Eye (tissue), 1 donor: Measurements from ENCODE around the gene SELENOS.
A peak's percentile ranks its signal among the peaks of the same experiment; 100 is the strongest.

ENCODE experiments used
- DNase-seq: peaks from one replicate; pipeline ENCODE4 v3.0.0-alpha.2; 2015

SELENOS gene

DNA sequence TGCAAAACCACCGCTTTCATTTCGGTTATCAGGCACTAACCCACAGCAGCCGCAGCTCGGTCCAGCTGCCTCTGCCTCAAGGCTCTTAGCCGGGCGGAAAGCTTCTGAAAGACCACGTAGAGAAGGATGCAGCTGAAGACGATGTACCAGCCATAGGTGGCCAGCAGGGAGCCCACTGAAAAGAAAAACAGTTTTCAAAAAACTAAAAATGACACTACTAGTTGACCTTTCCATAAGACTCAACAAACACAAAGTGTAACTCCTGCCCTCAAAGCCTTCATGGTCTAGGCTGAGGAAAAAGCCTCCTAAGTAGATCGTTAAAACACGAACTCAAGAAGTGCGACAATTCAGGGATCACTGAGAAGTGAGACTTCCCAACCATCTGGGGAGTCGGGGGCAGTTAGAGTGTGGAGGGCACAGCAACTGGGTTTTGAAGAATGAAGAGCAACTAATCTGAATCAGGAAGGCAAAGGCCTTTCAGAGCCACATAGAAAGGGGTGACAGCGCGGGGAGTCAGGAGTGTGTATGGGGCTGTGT, 716 bp downstream of the SELENOS start:
- peak; percentile 43 for DNase-seq

DNA sequence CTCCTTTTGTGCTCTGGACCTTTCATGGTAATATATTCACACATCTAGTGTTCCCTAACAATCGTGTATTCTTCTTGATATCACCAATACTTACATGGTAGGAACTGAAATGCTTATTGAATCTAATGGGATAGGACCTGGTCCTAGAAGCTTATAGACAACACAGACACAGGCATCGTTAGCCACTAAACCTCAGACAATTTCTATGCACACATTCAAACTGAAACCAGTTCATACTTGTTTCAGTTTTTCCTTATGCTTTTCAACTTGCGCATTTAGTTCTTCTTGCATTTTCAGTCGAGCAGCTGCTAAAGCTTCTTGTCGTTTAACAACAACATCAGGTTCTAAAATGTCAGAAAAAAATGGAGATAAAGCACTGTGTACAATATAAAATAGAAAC, 2.3 kb downstream of the SELENOS start:
- DNase-seq: no peak

DNA sequence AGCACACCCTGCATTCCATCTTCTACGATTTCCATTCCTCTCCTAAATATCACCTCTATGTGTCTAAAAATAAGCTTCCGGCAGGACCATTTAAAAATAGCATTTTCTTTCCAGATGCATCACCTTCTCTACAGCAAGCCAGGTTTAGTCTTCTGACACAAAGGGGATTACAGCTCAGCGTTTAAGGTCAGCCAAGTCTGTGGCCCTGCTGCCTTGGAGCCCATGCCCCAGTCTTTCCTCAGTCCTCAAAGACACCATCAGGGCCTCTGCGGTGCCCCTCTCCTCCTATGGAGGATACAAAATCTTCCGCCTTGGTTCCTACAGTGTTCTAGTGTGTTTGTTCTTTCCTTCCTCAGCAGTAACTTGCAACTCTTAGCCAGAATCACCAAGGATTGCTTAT, 3.8 kb downstream of the SELENOS start:
- no peak for DNase-seq

DNA sequence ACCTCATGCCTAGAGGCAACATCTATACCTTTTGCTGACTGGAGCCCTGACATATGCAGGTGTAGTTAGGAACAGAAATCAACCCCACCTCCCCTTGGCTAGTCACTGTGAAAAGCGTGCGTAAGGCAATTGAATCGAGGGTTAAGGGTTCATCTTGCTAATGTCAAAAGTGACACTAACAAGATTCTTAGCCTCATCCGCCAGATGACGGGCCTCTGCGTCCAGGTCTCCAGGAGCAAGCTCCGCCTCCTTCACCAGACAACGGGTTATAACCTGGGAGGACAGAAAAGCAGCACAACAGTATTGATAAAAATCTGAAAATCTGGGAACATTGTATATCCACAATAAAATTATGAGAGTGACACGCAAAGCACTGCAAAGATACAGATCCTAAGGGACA, 4.7 kb downstream of the SELENOS start:
- DNase-seq: no peak

DNA sequence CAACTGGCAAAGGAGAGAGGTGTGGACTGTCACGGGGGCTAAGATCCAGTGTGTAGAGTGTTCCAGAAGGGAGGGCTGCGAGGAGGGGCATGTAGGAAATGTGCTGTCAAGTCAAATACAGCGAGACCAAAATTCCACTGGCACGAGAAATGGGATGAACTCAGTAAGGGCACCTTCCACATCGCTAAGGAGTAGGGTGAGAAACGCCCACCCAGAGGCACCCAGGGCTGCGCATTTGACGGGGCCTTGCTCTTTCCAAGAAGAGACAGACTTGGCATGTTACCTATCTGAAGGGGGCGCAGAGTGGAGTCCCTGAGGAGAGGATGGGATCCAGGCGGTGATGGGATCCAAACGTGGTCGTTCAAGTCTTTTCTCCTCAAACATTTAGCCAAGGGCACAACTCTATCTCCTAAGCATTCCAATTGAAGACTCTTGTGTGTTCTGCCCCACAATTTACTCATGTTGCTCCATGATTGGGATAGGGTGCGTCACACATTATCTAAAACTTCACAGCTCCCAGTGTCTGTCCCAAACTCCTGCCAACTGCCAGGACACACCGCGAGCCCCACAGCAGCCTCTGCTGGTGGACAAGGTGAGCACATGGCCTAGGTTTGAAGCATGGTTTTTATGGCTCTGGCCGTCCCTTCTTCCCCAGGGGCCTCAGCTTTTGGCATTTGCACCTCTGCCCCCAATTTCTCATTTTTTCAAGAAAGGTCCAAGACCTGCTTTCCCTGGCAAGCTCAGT, 7.6 kb downstream of the SELENOS start:
- DNase-seq: no peak

DNA sequence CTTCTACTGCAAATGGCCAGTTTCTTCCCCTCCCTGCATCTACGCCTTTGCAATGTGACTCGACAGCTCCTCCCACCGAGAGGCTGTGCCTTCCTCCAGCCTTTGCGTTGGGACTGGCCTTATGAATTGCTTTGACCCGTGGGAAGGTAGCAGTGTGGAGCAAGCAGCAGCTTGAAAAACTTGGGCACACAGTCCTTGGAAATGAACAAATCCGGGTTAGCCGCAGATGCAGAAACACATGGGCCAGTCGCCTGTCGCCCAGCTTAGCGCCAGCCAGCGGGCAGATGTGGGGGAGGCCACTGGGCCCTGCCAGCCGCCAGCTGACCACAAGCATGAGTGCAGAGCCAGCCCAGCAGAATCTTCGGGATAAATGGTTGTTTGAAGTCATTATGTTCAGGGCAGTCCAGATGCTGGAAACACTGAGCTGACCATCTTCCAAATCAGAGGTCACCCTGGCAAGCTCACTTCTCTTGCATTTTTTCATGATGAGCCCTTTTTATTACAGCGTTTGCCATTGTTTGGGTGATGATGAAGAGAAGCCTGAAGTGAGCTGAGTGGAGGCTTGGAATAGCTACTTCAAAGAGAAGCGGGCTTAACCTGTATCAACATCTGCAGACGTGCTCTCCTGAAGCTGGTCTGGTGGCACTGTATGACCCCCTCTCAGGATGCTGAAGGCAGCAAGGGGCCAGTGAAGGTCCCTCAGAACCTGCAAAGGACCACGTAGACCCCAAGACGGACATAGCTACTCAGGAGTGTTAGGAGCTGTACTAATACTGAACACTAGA, 9.8 kb downstream of the SELENOS start:
- no peak for DNase-seq

DNA sequence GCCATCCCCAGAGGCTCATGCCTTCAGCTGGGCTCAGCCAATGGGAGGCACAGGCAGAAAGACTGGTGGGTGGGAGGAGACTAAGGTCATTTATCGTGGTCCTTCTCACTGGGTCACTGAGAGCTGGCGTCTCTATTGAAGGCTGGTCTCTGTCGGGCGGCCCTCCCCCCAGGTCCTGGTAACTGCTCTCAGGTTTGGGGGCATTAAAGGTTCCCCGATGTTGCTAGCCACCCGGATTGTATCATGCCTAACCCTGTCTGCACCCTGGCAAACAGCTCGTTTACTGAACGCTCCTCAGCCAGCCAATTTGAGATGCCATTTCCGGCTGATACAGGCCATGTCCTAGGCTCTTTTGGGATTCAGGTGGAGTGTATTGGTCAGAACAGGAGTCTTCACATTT, 10.5 kb downstream of the SELENOS start:
- no peak for DNase-seq

DNA sequence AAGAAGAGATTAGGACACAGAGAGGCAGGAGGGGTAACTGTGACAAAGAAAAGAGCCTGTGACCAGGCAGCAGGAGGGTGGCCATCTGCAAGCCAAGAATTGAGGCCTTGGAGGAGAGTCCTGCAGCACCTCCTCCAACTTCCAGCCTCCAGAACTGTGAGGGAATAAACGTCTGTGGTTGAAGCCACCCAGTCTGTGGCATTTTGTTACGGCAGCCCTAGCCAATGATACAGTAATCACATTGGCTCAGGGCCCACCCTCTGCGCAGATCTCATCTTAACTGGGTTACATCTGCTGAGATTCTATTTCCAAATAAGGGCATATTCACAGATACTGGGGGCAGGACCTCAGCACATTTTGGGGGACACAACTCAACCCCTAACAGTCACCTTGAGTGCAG, 11.3 kb downstream of the SELENOS start:
- no peak for DNase-seq

DNA sequence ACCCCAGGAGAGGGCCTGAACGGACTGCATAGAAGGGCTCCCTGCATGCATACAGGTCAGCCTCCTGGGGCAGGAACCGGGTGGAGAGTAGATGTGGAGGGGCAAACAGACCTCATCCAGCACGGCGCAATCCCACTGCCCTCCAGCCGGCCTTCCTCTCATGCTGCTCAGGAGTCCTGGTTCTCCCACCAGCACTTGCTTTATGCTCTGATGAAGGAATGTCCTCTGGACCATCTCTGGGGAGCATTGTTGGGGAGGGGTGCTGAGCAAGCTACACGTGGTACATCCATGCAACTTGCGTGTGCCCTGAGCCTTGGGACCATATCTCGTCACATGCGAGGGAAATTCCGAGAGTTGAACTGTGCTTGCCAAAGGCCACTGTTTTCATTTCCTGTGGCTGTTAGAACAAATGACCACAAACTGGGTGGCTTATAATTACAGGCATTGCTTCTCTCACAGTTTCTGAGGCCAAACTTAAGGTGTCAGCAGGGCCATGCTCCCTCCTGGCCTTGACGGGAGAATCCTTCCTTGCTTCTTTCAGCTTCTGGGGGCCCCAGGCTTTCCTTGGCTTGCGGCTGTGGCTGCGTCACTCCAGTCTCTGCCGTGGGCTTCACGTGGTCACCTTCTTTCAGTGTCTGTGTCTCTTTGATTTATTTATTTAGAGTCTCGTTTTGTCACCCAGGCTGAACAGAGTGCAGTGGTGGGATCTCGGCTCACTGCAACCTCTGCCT, 12.2 kb downstream of the SELENOS start:
- DNase-seq: no peak

DNA sequence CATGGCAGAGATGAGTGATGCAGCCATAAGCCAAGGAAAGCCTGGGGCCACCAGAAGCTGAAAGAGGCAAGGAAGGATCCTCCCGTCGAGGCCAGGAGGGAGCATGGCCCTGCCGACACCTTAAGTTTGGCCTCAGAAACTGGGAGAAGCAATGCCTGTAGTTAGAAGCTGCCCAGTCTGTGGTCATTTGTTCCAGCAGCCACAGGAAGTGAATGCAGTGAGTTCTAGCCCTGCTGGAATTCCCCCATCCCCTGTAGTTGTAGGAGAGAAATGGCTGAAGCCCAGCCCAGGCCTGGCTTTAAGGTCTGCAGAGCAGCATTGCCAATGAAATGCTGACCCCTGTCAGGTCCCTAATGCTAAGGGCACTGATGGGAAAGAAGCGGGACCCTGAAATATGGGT, 13.3 kb downstream of the SELENOS start:
- no peak for DNase-seq

DNA sequence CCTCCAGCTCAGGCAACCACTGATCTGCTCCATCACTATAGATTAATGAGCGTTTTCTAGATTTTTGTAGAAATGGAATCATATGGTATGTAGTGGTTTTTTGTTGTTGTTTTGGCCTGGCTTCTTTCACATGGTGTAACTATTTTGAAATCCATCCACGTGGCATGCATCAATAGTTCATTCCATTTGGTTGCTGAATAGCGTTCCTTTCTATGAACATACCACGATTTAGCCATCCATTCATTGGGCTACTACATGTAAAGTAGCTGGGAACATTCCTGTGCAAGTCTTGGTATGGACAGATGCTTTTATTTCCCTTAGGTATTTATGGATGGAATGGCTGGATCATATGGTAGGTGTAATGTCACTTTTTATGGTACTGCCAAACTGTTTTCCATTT, 14.7 kb downstream of the SELENOS start:
- no peak for DNase-seq

DNA sequence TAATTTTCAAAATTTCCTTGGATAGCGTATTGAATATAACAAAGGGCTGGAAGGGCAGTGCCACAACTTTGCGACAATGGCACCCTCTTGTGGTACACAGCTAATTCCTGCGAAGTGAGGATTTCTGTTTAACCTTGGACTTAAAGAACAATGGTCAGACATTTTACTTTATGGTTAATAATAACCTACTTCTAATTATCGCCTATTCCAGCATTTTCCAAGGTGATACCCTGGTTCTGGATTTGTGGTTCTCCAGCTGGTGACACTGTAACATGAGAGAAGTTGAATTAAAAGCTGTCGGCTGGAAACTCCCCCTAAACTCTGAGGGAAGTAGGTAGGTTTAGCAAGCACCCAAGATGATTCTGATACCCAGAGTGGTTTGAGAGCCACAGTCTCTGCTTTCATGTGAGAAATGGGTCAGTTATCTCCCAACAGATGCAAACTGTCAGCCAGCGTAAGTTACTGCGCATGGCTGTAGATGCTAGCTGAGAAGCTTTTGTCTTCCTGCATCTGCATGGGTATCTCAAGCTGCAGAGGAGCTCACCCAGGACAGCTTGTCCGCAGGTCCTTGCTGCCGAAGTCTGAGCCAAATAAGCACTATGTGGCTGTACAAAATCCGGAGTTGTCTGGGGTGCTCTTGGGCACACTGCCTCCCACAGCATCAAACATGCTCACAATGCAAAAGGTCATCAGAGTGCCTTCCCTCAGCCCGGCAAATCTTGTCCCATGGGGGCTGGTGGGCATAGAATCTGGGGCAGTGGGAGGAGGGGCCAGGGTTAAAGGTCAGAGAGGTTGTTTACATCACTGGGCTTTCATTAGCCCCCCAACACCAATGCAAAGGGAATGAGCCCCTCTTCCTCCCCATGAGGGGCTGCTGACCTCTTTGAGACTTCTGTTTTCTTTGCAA, 18.8 kb downstream of the SELENOS start:
- peak; percentile 92 for DNase-seq

DNA sequence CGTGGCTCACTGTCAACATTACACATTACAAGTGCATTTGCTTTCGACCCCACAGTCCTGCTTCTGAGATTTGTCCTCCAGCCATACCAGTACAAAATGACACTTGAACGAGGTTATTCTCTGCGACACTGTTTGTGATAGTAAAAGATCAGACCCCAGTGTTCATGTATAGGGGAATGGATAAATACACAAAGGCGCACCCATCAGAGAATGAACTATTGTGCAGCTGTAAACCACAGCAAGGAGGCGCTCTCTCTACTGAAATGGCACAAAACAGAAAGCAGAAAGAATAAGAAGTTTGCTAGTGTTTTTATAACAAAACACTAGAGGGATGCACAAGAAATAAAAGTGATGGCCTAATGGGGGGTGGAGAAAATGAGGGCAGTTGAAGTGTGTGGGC, 20.5 kb downstream of the SELENOS start:
- no peak for DNase-seq

DNA sequence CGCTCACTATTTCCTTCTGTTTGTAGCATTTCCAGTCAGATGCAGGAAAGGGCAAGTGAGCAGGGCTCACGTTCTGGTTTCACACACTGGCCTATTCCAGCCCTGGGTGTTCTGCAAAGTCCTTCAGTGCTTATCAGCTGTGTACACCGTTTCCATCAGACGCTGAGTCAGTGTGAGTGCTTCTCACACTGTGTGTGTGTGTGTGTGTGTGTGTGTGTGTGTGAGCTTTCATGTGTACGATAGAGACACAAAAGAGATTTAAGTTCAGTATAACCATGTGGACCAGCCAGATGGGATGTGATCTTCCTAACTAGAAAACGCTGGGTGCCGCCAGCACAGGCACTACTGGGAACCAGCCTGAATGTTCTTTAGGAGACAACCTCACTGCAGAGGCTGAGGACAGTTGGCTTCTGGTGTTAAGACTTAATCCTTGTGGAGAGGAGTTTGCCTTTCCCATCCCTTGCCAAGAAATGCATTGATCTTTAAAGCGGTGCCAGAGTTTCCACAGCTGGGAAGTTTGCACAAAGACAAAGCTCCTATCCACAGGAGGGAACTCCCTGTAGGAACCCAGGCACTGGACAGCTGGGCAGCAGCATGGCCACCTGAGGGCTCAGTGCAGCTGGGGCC, 21.6 kb downstream of the SELENOS start:
- peak; percentile 53 for DNase-seq

DNA sequence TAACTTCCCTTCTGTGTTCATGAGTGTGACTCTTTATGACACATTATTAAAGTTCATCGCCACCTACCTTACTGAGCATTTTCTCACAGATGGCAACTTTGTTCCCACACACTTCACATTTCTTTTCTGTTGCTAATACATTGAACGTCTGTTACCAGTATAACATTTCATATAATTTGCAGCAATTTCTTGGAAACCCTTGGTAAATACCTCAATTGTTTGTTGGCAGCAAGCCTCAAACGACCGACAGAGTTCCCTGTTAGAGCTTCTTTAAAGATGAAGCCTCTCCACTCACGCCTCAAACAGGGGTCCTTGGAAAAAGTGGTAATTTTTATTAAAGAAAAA, 22.3 kb downstream of the SELENOS start:
- DNase-seq: no peak

DNA sequence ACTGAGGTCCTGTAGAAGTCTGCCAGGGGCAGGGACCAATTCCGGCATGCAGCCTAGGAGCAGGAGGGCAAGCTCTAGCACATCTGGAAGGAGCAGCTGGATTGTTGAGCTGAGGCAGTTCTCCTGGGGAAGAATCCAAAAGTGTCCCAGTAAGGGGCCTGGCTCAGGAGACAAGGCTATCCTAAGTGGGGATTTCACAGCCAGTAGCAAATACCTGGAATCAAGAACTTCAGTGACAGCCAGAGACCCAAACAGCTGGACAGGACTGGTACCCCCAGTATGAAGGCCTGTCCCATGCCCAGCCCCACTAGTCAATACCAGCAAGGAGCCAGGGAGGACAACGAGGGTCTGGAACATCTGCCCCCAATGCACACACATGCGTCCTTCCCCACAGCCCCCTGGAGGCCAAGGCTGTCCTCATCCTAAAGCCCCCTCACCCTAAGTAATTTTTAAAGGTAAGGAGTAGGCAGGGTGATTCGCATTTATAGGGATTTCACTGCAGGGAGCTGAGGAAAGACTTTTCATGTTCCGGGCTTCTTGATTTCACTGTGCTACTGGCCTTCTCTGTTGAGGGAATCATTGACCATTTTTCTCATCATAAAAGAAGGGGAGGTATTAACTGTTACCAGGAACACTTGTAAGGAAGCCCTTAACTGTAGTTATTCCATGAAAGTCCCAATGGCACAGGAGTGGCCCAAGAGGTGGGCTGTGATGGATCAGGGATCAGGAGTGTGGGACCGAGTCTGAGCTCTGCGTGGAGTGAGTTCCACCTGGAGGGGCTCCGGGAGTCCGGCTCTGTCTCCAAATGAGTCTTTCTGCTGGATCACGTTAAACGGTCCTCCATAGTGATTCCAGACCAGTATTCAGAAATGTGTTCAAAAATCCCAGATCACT, 22.9 kb downstream of the SELENOS start:
- no peak for DNase-seq

DNA sequence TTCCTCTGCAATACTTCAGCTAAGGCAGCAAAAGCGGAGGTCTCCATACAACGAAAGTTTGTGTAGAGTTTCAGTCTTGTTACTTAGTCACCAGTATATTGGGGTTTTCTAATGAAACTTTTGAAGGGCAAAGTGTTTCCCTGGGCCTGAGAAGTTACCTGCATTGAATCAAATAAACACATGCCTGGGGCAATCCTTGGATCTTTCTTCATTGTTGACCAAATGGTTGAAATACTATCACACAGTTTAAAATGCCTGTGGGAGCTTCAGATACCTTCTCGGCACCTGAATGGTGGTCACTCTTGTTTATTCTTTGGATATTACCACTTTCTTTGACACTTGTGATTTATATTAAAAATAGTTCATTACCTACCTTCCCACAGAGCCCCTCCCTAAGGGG, 24.4 kb downstream of the SELENOS start:
- DNase-seq: no peak

DNA sequence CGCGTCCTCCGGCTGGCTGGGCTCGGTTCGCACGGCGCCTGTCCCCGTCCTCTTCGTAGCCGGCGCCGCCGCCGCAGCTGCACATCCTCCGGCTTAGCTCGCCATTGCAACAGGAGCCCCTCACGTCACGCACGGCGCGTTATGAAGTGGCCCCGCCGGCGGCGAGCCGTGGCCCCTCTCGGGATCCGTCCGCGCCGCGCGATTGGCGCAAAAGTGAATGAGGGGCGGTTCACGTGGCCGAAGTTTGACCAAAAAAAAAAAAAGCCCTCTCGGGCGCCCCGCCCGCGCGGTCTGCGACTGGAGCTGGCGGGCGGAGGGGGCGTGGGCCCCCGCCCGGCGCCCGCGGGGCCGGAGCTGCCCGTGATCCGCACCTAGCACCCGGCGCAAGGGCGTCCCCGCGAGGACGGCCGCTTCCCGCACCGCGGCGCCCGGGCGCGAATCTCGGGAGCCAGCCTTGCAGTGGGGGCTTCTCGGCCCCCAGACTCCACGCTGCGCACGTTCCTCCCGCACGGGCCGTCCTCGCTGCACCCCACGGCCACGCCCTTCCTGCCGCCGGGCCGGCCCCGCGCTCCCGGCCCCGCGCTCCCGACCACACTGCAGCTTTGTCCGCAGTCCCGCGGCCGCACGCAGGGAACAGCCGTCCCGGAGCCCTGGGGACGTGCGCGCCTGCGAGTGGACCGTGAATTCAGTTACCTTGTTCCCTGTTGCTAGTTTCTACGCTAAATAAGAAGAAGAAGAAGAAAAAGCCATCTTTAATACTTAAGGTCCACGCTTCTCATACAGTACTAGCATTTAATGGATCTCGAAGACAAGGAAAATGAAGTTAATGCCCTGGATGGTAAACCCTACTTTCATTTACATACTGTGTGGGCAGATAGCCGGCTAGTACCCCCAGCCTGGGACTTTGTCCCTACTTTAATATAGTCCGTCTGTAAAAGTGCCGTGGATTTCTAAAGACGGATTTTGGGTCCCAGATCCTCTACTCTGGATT, 25.2 kb downstream of the SELENOS start, which contains the start of gene CHSY1:
Gene CHSY1, minus strand, starts transcription at position 219 of the 991 bp plus-strand sequence. CDS start 592 bp downstream, outside the sequence.
- DNase-seq: peak; percentile 96
